NCI-H2196 (cell line): ENCODE data around the gene PTPRQ.

Experiments
- DNase-seq: peaks from one replicate; lab custom pipeline; 2025; ENCODE audit not compliant: unreplicated experiment; lab: John Stamatoyannopoulos, UW

PTPRQ gene

DNA sequence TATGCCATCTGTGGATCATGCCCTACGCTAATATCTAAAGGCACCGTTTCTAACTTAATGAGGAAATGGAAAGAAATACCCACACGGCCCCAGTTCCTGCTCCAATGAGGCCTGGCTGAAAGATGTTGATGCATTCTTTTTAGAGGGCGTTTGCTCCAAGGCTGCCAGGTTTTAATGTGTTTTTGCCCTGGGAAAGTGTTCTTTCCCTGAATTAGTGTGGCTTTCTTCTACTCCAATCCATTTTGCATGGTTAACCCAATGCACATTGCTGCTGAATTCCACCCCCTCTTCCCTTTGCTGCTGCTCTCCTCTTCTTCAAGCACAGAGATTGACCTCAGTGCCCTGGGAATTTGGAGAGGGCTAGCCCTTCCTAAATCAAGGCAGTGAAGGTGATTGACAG lies 273.8 kb downstream of the PTPRQ start:
- DNase-seq = no peak

DNA sequence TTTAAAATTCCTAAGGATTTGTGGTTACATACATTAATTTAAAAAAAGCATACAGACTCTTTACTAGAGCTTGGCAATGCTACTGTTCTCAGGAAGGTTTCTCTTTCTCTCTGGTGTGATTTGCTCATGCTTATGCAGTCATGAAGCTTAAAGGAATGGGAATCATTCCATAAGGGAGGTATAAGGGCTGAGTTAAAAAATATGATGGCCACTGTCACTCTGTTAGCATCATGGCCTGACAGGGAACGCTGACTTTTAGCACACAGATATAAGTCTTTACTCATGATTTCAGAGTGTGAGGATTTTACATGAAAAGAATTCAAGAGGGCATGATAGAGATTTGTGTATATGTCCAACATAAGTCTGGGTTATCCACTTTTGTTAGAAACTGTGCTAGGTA lies 276.5 kb downstream of the PTPRQ start:
- DNase-seq = no peak

DNA sequence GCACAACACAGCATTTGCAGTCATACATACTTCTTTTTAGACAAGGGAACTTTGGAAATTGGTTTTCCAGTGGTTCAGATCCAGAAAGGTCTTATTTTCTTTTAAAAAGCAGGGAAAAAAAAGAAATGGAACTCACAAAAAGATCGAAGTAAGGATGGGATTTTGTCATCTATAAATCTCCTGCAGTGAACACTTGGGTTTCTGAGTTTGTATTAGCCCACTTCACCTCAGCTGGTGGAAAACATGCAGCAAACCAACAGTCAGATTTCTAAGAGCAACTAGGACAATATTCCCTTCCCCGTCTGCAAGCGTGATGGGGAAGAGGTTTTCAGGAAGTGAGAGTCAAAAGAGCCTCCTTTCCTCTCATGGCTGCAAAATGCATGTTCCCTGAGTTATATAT lies 277.3 kb downstream of the PTPRQ start:
- DNase-seq = no peak
